Type B pancreatic cell (in vitro differentiated cells): ENCODE results near the gene TMEM132D. TPM values are rescaled to one million over a fixed set of nuclear protein-coding genes. Genes with fewer than 3 reads are reported as not detected.

ENCODE experiments used
- DNase-seq: peaks from one replicate; pipeline ENCODE4 v3.0.0; 2021; ENCODE audit warnings: mixed read lengths; ENCODE audit not compliant: unreplicated experiment; ENCODE audit errors: extremely low spot score
- H3K27ac Mint-ChIP-seq: 2 replicates; pipeline ENCODE4 v1.8.0; 2021; ENCODE audit warnings: mild to moderate bottlenecking, mixed read lengths
- H3K27me3 Mint-ChIP-seq: 2 replicates; pipeline ENCODE4 v1.8.0; 2021; ENCODE audit warnings: mixed read lengths
- H3K36me3 Mint-ChIP-seq: 2 replicates; pipeline ENCODE4 v1.8.0; 2021; ENCODE audit warnings: mixed read lengths
- H3K4me1 Mint-ChIP-seq: one replicate; pipeline ENCODE4 v1.8.0; 2021; ENCODE audit warnings: mixed read lengths; ENCODE audit not compliant: unreplicated experiment
- H3K4me3 Mint-ChIP-seq: 2 replicates; pipeline ENCODE4 v1.8.0; 2021; ENCODE audit warnings: mild to moderate bottlenecking, mixed read lengths
- H3K9me3 Mint-ChIP-seq: 2 replicates; pipeline ENCODE4 v1.8.0; 2021; ENCODE audit warnings: mixed read lengths
- CTCF ChIP-seq: fragments of 200-600 bp; sonication (generic); conservative IDR thresholded peaks from 2 replicates; pipeline ENCODE4 v1.5.0; 2021; ENCODE audit warnings: antibody characterized with exemption, mild to moderate bottlenecking
- total RNA-seq: library from RNA; stranded (reverse); gene quantifications from 2 replicates; pipeline ENCODE4 v1.2.1, GENCODE V29; 2021; ENCODE audit warnings: low replicate concordance

Gene TMEM132D
- total RNA-seq, 1 donor from 2014 or later = 1.8 TPM

GRCh38 chr12:129494260-129494659, 409.6 kb downstream of the TMEM132D start:
- Mint-ChIP-seq H3K27ac (no peak overlapping the region), H3K36me3 (no peaks in the 10 kb centered on the region), H3K27me3 (peaks cover 23% of the 10 kb centered on the region), H3K4me1 (peaks cover 4% of the 10 kb centered on the region), H3K4me3 (no peak overlapping the region), H3K9me3 (no peaks in the 10 kb centered on the region)
- no peak for TF ChIP-seq CTCF
- no peak for DNase-seq

- no peaks in the 10 kb centered on the region for H3K36me3 Mint-ChIP-seq
- no peak for TF ChIP-seq CTCF
- no peak overlapping the region for H3K4me3 Mint-ChIP-seq
- no peak overlapping the region for H3K27ac Mint-ChIP-seq
- H3K4me1 Mint-ChIP-seq = no peaks in the 10 kb centered on the region
- H3K27me3 Mint-ChIP-seq = peaks cover 12% of the 10 kb centered on the region
- no peaks in the 10 kb centered on the region for H3K9me3 Mint-ChIP-seq
- DNase-seq = no peak
These were observed 414.6 kb downstream of the TMEM132D start for GRCh38 chr12:129489100-129489676.

- peaks cover 3% of the 10 kb centered on the region for H3K27me3 Mint-ChIP-seq
- no peaks in the 10 kb centered on the region for H3K36me3 Mint-ChIP-seq
- no peak overlapping the region for H3K4me3 Mint-ChIP-seq
- H3K9me3 Mint-ChIP-seq = no peaks in the 10 kb centered on the region
- no peak for DNase-seq
- no peak overlapping the region for H3K27ac Mint-ChIP-seq
- no peaks in the 10 kb centered on the region for H3K4me1 Mint-ChIP-seq
- no peak for TF ChIP-seq CTCF
These were observed 416.9 kb downstream of the TMEM132D start for GRCh38 chr12:129486931-129487330.

GRCh38 chr12:129483111-129483893, 420.5 kb downstream of the TMEM132D start:
- no peak for TF ChIP-seq CTCF
- no peak overlapping the region for H3K27ac Mint-ChIP-seq
- no peaks in the 10 kb centered on the region for H3K9me3 Mint-ChIP-seq
- no peaks in the 10 kb centered on the region for H3K36me3 Mint-ChIP-seq
- peaks cover 7% of the 10 kb centered on the region for H3K27me3 Mint-ChIP-seq
- H3K4me3 Mint-ChIP-seq = no peak overlapping the region
- DNase-seq = no peak
- no peaks in the 10 kb centered on the region for H3K4me1 Mint-ChIP-seq

- Mint-ChIP-seq H3K36me3 (no peaks in the 10 kb centered on the region), H3K27me3 (peaks cover 7% of the 10 kb centered on the region), H3K4me3 (no peak overlapping the region), H3K9me3 (no peaks in the 10 kb centered on the region), H3K4me1 (no peaks in the 10 kb centered on the region), H3K27ac (no peak overlapping the region)
- DNase-seq = no peak
- TF ChIP-seq CTCF = no peak
These were observed 421.9 kb downstream of the TMEM132D start for GRCh38 chr12:129481921-129482320.
